NCI-H2196 treated with DMSO at 0.1 percent for 48 hours (cell line): ENCODE results near the gene SYTL3.

Experiments
- DNase-seq: peaks from one replicate; lab custom pipeline; 2025; ENCODE audit not compliant: unreplicated experiment; lab: John Stamatoyannopoulos, UW

The SYTL3 gene

DNA sequence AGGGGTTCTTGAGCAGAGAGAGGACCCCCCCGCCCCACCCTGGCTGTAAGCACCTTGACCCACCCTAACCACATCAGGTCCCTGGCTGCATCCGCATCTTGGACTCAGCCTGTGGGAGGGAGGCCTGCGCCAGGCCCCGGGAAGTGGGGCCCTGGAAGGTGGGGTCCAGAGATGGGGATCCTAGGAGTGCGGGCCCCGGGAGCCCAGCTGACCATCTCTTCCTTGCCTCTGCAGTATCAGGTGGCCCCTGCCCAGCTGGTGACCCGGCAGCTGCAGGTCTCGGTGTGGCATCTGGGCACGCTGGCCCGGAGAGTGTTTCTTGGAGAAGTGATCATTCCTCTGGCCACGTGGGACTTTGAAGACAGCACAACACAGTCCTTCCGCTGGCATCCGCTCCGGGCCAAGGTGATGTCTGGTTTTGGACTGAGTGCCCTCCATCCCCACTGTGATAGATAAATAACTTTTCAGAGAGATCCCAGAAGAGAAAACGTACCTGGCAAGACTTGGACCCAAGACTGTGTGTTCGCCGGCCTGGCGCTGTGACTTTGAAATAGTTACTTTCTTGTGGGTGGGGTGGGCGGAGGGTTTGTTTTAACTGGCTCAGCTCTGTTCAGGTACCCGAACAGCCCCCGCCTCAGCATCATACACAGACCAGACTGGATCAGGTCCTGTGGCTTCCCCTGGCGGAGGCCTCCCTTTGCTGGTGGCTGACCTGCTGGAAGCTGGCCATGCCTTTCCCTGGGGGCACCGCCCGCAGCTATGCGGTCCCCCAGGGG, 107.3 kb downstream of the SYTL3 start:
- DNase-seq: no peak

GRCh38 chr6:158757753-158758090, 107.9 kb downstream of the SYTL3 start:
- DNase-seq: no peak

- peak; percentile 44 for DNase-seq
Observed at GRCh38 chr6:158758451-158758860, 108.6 kb downstream of the SYTL3 start.

DNA sequence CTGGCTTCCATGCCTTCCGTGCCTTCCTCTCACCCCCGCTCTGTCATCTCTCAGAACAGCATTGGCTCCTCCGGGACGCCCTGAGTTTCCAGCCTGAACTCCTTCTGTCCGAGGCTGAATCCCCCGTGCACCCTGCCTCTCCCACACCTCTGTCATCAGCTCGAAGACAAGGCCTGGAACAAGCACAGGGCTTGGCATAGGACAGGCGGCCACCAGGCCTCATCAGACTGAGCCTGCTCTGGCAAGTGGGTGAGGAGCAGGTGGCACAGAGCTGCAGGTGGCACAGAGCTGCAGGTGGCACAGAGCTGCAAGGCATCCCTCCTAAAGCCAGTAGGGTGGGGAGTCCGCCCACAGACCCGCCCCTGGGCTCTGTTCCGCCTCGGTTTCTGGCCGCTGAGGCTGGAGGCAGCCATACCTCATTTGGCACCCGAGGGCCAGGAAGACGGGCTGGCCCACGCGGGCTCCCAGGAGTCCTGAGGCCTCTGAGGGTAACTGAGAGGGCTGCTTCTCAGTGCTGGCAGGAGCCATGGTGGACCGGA, 109.2 kb downstream of the SYTL3 start:
- DNase-seq: peak; percentile 30

- DNase-seq: no peak
Observed at GRCh38 chr6:158759966-158760617, 110.2 kb downstream of the SYTL3 start.

DNA sequence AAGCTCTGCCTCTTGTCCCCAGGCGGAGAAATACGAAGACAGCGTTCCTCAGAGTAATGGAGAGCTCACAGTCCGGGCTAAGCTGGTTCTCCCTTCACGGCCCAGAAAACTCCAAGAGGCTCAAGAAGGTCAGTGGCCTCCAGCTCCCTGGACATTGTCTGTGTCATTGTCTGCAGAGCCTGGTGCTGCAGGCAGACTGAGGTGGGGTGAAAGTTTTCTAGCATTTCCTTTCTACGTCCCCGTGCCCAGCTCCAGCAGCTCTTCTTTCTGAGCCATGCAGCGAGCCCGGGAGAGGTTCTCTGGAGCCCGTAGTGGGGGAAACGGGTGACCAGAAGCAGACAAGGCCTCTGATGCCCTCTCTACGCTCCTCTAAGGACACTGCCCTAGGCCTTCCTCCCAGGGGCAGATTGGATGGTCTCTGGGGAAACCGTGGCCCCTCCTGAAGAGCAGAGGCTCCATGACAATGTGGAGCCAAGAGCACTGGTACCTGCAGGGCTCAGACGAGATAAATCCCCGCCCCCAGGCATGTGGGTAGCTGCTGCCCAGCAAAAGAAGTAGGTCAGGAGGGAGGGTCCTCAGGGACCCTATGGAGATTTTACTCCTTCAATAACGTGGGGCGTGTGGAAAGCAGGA, 110.9 kb downstream of the SYTL3 start:
- DNase-seq: no peak

GRCh38 chr6:158761746-158762145, 111.9 kb downstream of the SYTL3 start:
- no peak for DNase-seq

- DNase-seq: no peak
Observed at GRCh38 chr6:158762787-158763433, 113.1 kb downstream of the SYTL3 start.

GRCh38 chr6:158763434-158764182, 113.8 kb downstream of the SYTL3 start:
- no peak for DNase-seq

DNA sequence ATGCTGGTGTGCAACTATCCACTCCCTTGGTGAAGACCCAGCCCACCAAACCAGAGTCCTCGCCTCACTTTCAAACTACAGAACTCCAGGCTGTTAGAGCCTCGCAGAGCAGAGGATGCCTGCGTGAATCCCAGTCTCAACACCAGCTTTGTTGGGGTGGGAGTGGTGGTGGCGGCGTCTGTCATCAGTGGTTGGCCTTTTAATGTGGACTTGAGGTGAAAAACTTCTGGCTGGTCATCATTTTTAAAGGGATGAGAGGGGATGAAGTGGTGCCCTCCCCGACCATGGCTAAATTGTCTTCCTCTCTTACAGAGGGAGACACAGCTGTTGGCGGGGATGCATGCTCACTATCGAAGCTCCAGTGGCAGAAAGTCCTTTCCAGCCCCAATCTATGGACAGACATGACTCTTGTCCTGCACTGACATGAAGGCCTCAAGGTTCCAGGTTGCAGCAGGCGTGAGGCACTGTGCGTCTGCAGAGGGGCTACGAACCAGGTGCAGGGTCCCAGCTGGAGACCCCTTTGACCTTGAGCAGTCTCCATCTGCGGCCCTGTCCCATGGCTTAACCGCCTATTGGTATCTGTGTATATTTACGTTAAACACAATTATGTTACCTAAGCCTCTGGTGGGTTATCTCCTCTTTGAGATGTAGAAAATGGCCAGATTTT, 114.5 kb downstream of the SYTL3 start:
- DNase-seq: no peak

DNA sequence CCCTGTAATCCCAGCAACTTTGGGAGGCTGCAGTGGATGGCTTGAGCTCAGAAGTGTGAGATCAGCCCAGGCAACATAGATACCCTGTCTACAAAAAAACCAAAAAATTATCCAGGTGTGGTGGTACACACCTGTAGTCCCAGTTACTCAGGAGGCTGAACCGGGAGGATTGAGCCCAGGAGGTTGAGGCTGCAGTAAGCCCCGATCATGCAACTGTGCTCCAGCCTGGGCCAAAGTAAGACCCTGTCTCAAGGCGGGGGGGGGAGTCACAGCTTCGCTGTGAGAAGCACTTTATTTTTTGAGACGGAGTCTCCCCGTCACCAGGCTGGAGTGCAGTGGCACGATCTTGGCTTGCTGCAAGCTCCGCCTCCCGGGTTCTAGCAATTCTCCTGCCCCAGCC, 115.1 kb downstream of the SYTL3 start:
- DNase-seq: no peak

- no peak for DNase-seq
Observed at GRCh38 chr6:158765499-158766068, 115.7 kb downstream of the SYTL3 start.

GRCh38 chr6:158766621-158767455, 117.0 kb downstream of the SYTL3 start:
- DNase-seq: no peak

- DNase-seq: no peak
Observed at GRCh38 chr6:158767709-158768108, 117.9 kb downstream of the SYTL3 start.

DNA sequence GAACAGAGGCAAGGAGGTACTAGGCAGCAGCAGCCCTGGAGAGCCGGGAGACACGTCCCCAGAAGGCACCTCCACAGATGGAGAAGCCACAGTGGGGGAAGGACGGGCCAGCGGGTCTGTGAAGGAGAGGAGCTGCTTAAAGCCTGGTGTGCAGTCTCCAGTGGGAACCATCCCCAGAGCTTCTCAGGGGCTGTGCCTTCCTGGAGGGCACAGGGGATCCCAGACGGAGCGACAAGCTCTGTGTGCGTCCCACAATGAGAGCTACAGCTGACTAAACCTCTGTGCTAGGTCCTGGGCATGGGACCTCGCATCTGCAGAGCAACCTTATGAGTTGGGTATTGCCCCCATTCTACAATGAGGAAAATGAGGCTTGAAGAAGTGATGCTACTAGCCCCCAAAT, 118.6 kb downstream of the SYTL3 start:
- DNase-seq: no peak

GRCh38 chr6:158769234-158769770, 119.4 kb downstream of the SYTL3 start:
- peak; percentile 75 for DNase-seq

- peak; percentile 57 for DNase-seq
Observed at GRCh38 chr6:158769771-158770432, 120.0 kb downstream of the SYTL3 start.
